SU-DHL-6 (cell line): Measurements from ENCODE around the gene BMP6.

ENCODE experiments used
- EZH2phosphoT487 ChIP-seq: fragments of 200-600 bp; sonication (generic), shearing (Covaris generic); conservative IDR thresholded peaks from 2 replicates; pipeline ENCODE4 v1.6.1; 2018; ENCODE audit warnings: mild to moderate bottlenecking, antibody characterized with exemption, low read length, moderate library complexity, mixed read lengths
- TF ChIP-seq, protein P1 (sequence below): fragments of 200-600 bp; sonication (generic); IDR thresholded peaks from one replicate; pipeline ENCODE4 v1.5.1; 2017; ENCODE audit warnings: antibody characterized with exemption, mild to moderate bottlenecking, low read length, moderate library complexity; ENCODE audit not compliant: insufficient read depth, poor library complexity, severe bottlenecking

DNA sequence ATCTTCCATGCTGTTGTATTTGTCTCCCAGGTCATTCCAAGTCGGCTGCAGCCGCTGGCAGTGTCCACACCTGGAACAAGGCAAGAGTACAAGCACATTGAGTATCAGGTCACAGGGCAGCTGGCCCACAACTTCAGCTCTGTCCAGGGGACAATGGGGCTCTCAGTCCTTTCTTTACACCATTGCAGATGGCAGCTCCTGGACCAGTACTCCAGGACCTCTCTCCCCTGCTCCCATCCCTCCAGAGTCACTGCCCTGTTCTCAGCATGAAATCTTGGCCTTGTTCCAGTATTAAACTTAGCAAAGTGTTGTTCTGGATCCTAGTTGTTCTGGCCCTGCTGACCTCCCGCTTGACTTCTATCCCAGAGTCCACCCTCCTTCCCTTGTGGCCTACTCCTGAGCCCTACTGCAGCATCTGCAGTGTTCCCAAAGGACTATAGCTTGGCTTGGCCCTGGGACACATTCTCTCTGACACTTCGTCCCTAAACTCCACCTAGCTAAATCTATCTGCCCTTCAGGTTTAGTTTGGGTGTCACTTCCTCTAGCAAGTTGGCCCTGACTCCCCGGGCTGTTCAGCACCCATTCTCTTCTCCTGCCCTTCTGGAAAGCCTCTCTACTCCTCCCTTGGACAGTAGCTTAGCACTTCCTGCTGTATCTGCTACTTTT, 178.9 kb downstream of the BMP6 start:
- TF ChIP-seq, protein P1, sequence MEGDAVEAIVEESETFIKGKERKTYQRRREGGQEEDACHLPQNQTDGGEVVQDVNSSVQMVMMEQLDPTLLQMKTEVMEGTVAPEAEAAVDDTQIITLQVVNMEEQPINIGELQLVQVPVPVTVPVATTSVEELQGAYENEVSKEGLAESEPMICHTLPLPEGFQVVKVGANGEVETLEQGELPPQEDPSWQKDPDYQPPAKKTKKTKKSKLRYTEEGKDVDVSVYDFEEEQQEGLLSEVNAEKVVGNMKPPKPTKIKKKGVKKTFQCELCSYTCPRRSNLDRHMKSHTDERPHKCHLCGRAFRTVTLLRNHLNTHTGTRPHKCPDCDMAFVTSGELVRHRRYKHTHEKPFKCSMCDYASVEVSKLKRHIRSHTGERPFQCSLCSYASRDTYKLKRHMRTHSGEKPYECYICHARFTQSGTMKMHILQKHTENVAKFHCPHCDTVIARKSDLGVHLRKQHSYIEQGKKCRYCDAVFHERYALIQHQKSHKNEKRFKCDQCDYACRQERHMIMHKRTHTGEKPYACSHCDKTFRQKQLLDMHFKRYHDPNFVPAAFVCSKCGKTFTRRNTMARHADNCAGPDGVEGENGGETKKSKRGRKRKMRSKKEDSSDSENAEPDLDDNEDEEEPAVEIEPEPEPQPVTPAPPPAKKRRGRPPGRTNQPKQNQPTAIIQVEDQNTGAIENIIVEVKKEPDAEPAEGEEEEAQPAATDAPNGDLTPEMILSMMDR = no peak
- no peak for TF ChIP-seq EZH2phosphoT487
